Measurements from ENCODE around the gene GEMIN7.

DNA sequence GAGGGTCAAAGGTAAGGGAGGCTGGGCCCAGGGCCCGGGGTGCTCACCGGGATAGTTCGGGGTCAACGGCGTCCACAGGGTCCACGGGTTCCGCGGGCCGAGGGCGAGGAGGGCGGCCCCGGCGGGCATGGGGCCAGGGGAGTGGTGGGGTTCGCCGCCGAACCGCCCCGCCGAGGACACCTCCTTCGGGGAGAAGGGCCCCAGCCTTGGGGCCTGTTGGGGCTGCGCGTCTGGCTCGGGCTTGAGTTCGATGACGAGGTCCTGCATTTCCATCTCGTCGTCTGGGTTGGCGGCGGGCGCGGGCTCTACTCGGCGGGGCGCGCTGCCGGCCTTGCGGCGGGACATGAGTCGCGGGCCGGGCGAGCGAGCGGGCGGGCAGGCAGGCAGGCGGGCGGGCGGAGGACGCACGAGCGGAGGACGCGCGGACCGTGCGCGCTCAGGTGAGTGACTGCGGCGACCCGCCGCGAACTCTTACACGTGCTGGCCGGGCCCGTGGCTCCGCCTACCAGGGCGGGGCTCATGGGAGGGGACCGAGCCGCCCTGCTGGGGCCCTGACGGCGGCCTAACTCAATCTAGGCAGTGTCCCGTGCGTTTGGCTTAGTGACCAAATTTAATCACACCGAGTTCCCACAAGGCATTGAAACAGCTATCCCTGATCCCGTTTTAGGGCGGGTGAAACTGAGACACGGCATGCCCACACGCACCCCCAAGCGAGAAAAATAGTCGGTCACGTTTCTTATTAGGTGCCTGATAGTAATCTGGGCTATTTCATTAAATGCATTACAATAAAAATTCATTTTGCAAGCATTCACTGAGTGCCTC, 2.8 kb upstream of the GEMIN7 start, which contains the start of gene ZNF296:
- TF ChIP-seq, protein P1, sequence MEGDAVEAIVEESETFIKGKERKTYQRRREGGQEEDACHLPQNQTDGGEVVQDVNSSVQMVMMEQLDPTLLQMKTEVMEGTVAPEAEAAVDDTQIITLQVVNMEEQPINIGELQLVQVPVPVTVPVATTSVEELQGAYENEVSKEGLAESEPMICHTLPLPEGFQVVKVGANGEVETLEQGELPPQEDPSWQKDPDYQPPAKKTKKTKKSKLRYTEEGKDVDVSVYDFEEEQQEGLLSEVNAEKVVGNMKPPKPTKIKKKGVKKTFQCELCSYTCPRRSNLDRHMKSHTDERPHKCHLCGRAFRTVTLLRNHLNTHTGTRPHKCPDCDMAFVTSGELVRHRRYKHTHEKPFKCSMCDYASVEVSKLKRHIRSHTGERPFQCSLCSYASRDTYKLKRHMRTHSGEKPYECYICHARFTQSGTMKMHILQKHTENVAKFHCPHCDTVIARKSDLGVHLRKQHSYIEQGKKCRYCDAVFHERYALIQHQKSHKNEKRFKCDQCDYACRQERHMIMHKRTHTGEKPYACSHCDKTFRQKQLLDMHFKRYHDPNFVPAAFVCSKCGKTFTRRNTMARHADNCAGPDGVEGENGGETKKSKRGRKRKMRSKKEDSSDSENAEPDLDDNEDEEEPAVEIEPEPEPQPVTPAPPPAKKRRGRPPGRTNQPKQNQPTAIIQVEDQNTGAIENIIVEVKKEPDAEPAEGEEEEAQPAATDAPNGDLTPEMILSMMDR (IDR thresholded peaks at IDR 0.05; ENCODE audit: insufficient read depth, low read length) = no peak
- TF ChIP-seq POLR2AphosphoS5 (IDR thresholded peaks at IDR 0.05; ENCODE audit: low read depth) (no peak), GABPA (IDR thresholded peaks at IDR 0.05; ENCODE audit: low read depth) (no peak), SPI1 (IDR thresholded peaks at IDR 0.05; ENCODE audit: borderline replicate concordance, low read depth) (no peak)
- TF ChIP-seq, protein P2, sequence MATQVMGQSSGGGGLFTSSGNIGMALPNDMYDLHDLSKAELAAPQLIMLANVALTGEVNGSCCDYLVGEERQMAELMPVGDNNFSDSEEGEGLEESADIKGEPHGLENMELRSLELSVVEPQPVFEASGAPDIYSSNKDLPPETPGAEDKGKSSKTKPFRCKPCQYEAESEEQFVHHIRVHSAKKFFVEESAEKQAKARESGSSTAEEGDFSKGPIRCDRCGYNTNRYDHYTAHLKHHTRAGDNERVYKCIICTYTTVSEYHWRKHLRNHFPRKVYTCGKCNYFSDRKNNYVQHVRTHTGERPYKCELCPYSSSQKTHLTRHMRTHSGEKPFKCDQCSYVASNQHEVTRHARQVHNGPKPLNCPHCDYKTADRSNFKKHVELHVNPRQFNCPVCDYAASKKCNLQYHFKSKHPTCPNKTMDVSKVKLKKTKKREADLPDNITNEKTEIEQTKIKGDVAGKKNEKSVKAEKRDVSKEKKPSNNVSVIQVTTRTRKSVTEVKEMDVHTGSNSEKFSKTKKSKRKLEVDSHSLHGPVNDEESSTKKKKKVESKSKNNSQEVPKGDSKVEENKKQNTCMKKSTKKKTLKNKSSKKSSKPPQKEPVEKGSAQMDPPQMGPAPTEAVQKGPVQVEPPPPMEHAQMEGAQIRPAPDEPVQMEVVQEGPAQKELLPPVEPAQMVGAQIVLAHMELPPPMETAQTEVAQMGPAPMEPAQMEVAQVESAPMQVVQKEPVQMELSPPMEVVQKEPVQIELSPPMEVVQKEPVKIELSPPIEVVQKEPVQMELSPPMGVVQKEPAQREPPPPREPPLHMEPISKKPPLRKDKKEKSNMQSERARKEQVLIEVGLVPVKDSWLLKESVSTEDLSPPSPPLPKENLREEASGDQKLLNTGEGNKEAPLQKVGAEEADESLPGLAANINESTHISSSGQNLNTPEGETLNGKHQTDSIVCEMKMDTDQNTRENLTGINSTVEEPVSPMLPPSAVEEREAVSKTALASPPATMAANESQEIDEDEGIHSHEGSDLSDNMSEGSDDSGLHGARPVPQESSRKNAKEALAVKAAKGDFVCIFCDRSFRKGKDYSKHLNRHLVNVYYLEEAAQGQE (IDR thresholded peaks at IDR 0.05; ENCODE audit: insufficient replicate concordance, low read depth) = no peak
